Measurements from ENCODE around the gene IMMP1L.

The IMMP1L gene

GRCh38 chr11:31477528-31478222 is 31.7 kb downstream of the IMMP1L start:
- no peak for DNase-seq (ENCODE audit: low read depth in 3 of 3)

GRCh38 chr11:31474083-31474482 is 35.3 kb downstream of the IMMP1L start:
- no peak for DNase-seq (ENCODE audit: low read depth in 3 of 3)

GRCh38 chr11:31464436-31464835 is 45.0 kb downstream of the IMMP1L start:
- DNase-seq (ENCODE audit: low read depth in 3 of 3), result no peak

- DNase-seq (ENCODE audit: low read depth in 3 of 3), result no peak
These were observed 54.2 kb downstream of the IMMP1L start for GRCh38 chr11:31455177-31455576.

- no peak for DNase-seq (ENCODE audit: low read depth in 3 of 3)
These were observed 58.6 kb downstream of the IMMP1L start for GRCh38 chr11:31450841-31451240.

- DNase-seq (ENCODE audit: low read depth in 3 of 3), result no peak
These were observed 60.4 kb downstream of the IMMP1L start for GRCh38 chr11:31449040-31449439.

- no peak for DNase-seq (ENCODE audit: low read depth in 3 of 3)
These were observed 63.8 kb downstream of the IMMP1L start for GRCh38 chr11:31445621-31446020.

- DNase-seq (ENCODE audit: low read depth in 3 of 3), result no peak
These were observed 65.6 kb downstream of the IMMP1L start for GRCh38 chr11:31443802-31444201.

GRCh38 chr11:31442086-31442485 is 67.3 kb downstream of the IMMP1L start:
- DNase-seq (ENCODE audit: low read depth in 3 of 3), result no peak

- no peak for DNase-seq (ENCODE audit: low read depth in 3 of 3)
These were observed 68.1 kb downstream of the IMMP1L start for GRCh38 chr11:31441296-31441695.

- no peak for DNase-seq (ENCODE audit: low read depth in 3 of 3)
These were observed 71.5 kb downstream of the IMMP1L start for GRCh38 chr11:31437742-31438435.

GRCh38 chr11:31433851-31434250 is 75.6 kb downstream of the IMMP1L start:
- DNase-seq (ENCODE audit: low read depth in 3 of 3), result no peak

- DNase-seq (ENCODE audit: low read depth in 3 of 3), result no peak
These were observed 84.8 kb downstream of the IMMP1L start for GRCh38 chr11:31424652-31425051.

GRCh38 chr11:31422703-31423102 is 86.7 kb downstream of the IMMP1L start:
- DNase-seq (ENCODE audit: low read depth in 3 of 3), result no peak

- no peak for DNase-seq (ENCODE audit: low read depth in 3 of 3)
These were observed 87.6 kb downstream of the IMMP1L start for GRCh38 chr11:31421820-31422219.

- DNase-seq (ENCODE audit: low read depth in 3 of 3), result no peak
These were observed 89.8 kb downstream of the IMMP1L start for GRCh38 chr11:31419669-31420068.

GRCh38 chr11:31419138-31419537 is 90.3 kb downstream of the IMMP1L start:
- no peak for DNase-seq (ENCODE audit: low read depth in 3 of 3)

GRCh38 chr11:31417816-31418215 is 91.6 kb downstream of the IMMP1L start:
- no peak for DNase-seq (ENCODE audit: low read depth in 3 of 3)

- no peak for DNase-seq (ENCODE audit: low read depth in 3 of 3)
These were observed 92.1 kb downstream of the IMMP1L start for GRCh38 chr11:31417357-31417756.

- DNase-seq (ENCODE audit: low read depth in 3 of 3), result no peak
These were observed 94.0 kb downstream of the IMMP1L start for GRCh38 chr11:31415435-31415834.

- no peak for DNase-seq (ENCODE audit: low read depth in 3 of 3)
These were observed 95.1 kb downstream of the IMMP1L start for GRCh38 chr11:31414338-31414737.

GRCh38 chr11:31412946-31413345 is 96.5 kb downstream of the IMMP1L start:
- DNase-seq (ENCODE audit: low read depth in 3 of 3), result no peak

- no peak for DNase-seq (ENCODE audit: low read depth in 3 of 3)
These were observed 101.2 kb downstream of the IMMP1L start for GRCh38 chr11:31408201-31408600.

- no peak for DNase-seq (ENCODE audit: low read depth in 3 of 3)
These were observed 104.8 kb downstream of the IMMP1L start for GRCh38 chr11:31404614-31405013.

Measured in stimulated activated CD4-positive, alpha-beta T cell treated with anti-CD3 and anti-CD28 coated beads, TNF-alpha, amount 100 ng/mL, for 24 hours (primary cell).